ENCODE measurements around the gene PXK. TPM values are rescaled to one million over a fixed set of nuclear protein-coding genes. Genes with fewer than 3 reads are reported as not detected.

The PXK gene
- total RNA-seq, 2 donors from 2014 or later: 9.3 to 11.4 TPM

DNA sequence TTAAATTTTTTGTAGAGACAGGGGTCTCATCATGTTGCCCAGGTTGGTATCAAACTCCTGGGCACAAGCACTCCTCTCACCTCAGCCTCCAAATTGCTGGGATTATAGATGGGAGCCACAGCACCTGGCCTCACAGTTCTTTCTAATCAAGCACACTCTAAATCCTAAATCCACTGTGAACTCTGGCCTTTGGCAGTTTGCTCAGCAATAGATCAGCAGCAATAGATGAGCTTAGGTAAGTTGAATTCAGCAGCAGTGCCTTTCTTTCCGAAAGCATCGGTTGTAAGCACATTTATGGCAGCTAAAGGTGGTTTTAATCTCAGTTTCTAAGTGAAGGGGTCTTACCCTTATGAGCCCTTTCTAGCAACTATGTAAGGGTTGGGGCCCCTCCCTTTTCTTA is 84.4 kb downstream of the PXK start:
- Histone ChIP-seq H3K4me3 (no peak overlapping the region), H3K9ac (ENCODE audit: low read depth in 2 of 2, low read length in 2 of 2) (no peak overlapping the region), H3K9me3 (no peaks in the 10 kb centered on the region), H3K27ac (no peak overlapping the region), H3K36me3 (no peaks in the 10 kb centered on the region), H3K27me3 (no peaks in the 10 kb centered on the region), H3K4me1 (no peaks in the 10 kb centered on the region)
- intact Hi-C loops (cut with DNase I): loop anchor here (10.0 kb wide), 1 partner anchor 232 kb away; no protein-coding TSS in a partner anchor
- DNase-seq: no peak
- TF ChIP-seq, protein P1, sequence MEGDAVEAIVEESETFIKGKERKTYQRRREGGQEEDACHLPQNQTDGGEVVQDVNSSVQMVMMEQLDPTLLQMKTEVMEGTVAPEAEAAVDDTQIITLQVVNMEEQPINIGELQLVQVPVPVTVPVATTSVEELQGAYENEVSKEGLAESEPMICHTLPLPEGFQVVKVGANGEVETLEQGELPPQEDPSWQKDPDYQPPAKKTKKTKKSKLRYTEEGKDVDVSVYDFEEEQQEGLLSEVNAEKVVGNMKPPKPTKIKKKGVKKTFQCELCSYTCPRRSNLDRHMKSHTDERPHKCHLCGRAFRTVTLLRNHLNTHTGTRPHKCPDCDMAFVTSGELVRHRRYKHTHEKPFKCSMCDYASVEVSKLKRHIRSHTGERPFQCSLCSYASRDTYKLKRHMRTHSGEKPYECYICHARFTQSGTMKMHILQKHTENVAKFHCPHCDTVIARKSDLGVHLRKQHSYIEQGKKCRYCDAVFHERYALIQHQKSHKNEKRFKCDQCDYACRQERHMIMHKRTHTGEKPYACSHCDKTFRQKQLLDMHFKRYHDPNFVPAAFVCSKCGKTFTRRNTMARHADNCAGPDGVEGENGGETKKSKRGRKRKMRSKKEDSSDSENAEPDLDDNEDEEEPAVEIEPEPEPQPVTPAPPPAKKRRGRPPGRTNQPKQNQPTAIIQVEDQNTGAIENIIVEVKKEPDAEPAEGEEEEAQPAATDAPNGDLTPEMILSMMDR (IDR thresholded peaks at IDR 0.05): no peak

DNA sequence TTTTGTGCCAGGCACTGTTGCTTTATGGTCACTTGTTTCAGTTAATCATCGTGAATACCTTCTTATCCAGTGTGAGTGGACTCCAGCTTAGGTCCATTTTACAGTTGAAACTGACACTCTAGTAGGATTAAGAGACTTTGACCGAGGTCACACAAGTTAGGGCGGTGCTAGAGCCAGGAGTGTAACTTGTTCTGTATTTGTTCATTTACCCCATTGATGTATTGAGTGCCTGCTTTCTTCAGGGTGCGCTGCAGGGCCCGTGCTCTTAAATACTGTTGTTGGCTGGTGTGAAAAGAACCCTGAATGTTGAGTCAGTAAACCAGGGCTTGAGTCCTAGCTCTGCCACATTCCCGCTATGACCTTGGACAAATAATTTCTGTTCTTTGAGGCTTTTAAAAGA is 85.5 kb downstream of the PXK start:
- TF ChIP-seq, protein P1 (IDR thresholded peaks at IDR 0.05): no peak
- Histone ChIP-seq H3K27ac (no peak overlapping the region), H3K9me3 (no peaks in the 10 kb centered on the region), H3K4me3 (no peak overlapping the region), H3K9ac (ENCODE audit: low read depth in 2 of 2, low read length in 2 of 2) (no peak overlapping the region), H3K36me3 (no peaks in the 10 kb centered on the region), H3K4me1 (no peaks in the 10 kb centered on the region), H3K27me3 (no peaks in the 10 kb centered on the region)
- intact Hi-C loops (cut with DNase I): loop anchor here (10.0 kb wide), 1 partner anchor 233 kb away; no protein-coding TSS in a partner anchor
- no peak for DNase-seq

DNA sequence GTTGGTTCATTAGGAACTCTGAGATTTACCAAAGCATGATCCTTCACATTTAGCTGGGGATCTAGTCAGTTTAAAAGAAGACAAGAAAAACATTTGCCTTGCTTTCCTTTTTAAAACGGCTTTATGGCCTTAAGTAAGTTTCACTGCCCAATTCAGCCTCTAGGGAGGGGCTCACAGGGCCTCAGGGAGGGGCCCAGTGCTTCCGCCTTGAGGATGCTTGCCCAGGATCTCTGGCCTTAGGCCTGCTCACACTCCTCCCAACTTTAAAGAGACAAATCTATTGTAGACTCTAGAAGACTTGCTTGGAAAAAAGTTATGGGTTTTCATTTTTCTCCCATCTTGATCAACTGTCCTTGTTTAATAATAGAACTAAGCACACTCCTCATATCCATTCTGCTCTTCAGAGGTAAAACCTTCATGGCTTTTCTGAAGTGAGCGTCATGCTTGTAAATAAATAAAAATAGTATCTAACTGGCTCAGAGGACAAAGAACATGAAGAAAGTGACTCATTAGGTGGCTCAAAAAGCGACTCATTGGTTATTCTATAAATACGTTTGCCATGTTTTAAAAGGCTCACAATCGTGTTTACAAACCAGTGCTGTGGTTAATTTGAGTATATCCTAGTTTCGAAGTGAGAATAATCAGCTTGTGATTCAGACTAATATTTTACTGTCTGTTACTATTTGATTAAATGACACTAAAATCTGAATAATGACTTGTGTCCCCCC is 87.3 kb downstream of the PXK start:
- DNase-seq: peak; percentile 72
- no peaks in the 10 kb centered on the region for H3K9me3 ChIP-seq
- H3K4me3 ChIP-seq: no peak overlapping the region
- no peaks in the 10 kb centered on the region for H3K4me1 ChIP-seq
- TF ChIP-seq, protein P1 (IDR thresholded peaks at IDR 0.05): no peak
- intact Hi-C loops (cut with DNase I): loop anchor here (10.0 kb wide), 1 partner anchor 235 kb away; no protein-coding TSS in a partner anchor
- H3K9ac ChIP-seq (ENCODE audit: low read depth in 2 of 2, low read length in 2 of 2): no peak overlapping the region
- no peaks in the 10 kb centered on the region for H3K36me3 ChIP-seq
- H3K27ac ChIP-seq: peak overlapping the region; percentile 69
- H3K27me3 ChIP-seq: no peaks in the 10 kb centered on the region

DNA sequence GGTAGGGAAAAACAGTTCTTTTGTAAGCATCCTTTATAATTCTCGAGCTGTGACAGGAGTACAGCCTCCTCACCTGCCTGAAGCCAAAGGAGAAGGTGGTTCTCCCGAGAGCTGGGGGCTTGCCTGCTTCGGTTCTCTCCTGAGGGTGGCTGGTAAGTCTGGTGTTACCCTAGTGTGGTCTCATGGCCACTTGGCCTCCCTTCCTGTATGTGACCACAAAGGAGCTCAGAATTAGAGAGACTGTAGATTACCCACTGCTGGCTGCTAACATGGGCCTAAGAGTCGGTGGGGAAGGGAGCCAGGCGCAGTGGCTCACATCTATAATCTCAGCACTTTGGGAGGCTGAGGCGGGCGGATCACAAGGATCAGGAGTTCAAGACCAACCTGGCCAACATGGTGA is 88.3 kb downstream of the PXK start:
- no peaks in the 10 kb centered on the region for H3K27me3 ChIP-seq
- no peaks in the 10 kb centered on the region for H3K36me3 ChIP-seq
- no peak for DNase-seq
- no peak overlapping the region for H3K27ac ChIP-seq
- H3K4me1 ChIP-seq: no peaks in the 10 kb centered on the region
- no peak overlapping the region for H3K9ac ChIP-seq (ENCODE audit: low read depth in 2 of 2, low read length in 2 of 2)
- TF ChIP-seq, protein P1 (IDR thresholded peaks at IDR 0.05): no peak
- no peaks in the 10 kb centered on the region for H3K9me3 ChIP-seq
- no peak overlapping the region for H3K4me3 ChIP-seq
- intact Hi-C loops (cut with DNase I): no loop called here

DNA sequence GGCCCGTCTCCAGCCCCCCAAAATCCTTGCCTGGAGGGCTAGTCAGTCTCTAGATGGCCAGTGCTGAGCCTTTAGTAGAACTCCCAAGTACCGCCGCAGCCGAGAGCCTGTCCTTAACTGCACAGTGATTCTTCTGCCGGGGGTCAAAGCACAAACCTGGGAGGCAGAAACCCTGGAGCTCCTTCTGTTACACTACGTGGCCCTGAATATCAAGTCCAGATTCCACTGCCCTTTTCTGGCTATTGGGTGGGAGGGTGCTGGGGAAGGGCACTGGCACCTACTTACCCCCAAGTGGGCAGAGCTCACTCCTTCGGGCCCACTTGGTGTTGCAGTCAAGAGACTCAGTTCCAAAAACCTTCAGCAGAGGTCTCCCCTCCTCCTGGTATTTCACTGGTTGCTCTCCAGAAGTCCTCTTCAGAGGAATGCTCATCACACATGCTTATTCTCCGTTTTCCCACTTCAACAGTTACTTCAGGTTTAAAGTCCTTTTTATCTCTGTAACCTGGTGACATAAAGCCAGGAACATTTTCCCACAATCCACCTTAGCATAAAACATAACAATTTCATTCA is 90.1 kb downstream of the PXK start:
- H3K4me1 ChIP-seq: no peaks in the 10 kb centered on the region
- no peak overlapping the region for H3K27ac ChIP-seq
- no peak overlapping the region for H3K4me3 ChIP-seq
- no peaks in the 10 kb centered on the region for H3K9me3 ChIP-seq
- no peaks in the 10 kb centered on the region for H3K27me3 ChIP-seq
- TF ChIP-seq, protein P1 (IDR thresholded peaks at IDR 0.05): no peak
- intact Hi-C loops (cut with DNase I): no loop called here
- DNase-seq: no peak
- peaks cover 3% of the 10 kb centered on the region for H3K36me3 ChIP-seq
- peak overlapping the region in 1 of 2 donors; percentile 28 for H3K9ac ChIP-seq (ENCODE audit: low read depth in 2 of 2, low read length in 2 of 2)
